Measurements from ENCODE around the gene SCO1. TPM values are rescaled to one million over a fixed set of nuclear protein-coding genes. Genes with fewer than 3 reads are reported as not detected.

The SCO1 gene
- total and polyA plus RNA-seq, 2 of the 4 experiments (the other 2 are of a cell fraction) = 17.0 to 21.7 TPM

GRCh38 chr17:10638151-10638550 lies 59.2 kb downstream of the SCO1 start (continued):
- no peak for TF ChIP-seq CTCF (conservative IDR thresholded peaks at IDR 0.05; ENCODE audit: low read depth, low read length)

- H3K4ac ChIP-seq (ENCODE audit: low read depth, low read length) = no peak overlapping the region
- WGBS, 2 experiments (ENCODE audit: extremely low coverage in 2 of 2, insufficient read length in 1 of 2) = 73% methylated on average over 3 of the region's 14 CpGs; no CpG with 5 or more reads in 1 of the 2 experiments
- H3K27ac ChIP-seq (ENCODE audit: insufficient read depth, low read length) = no peak overlapping the region
- H3K36me3 ChIP-seq (ENCODE audit: control insufficient read depth, insufficient read depth, low read length) = peaks cover 2% of the 10 kb centered on the region; the same call in 1 of the 2 replicates
- no peak overlapping the region for H4K8ac ChIP-seq (ENCODE audit: low read depth in 2 of 2, low read length in 2 of 2)
- H2BK5ac ChIP-seq (ENCODE audit: low read depth, low read length, poor library complexity, severe bottlenecking) = no peak overlapping the region
- H3K4me2 ChIP-seq (ENCODE audit: low read depth, low read length) = no peak overlapping the region
- no peak overlapping the region for H3K18ac ChIP-seq (ENCODE audit: low read depth, low read length)
- POLR2A ChIA-PET (ENCODE audit: unreplicated experiment) = no interaction called here
- H2BK20ac ChIP-seq (ENCODE audit: low read depth, low read length) = no peak overlapping the region
- no peaks in the 10 kb centered on the region for H3K27me3 ChIP-seq (ENCODE audit: control insufficient read depth, insufficient read depth, low read length)
- BruUV-seq (replicated peaks) = no TSS peak
- no peak overlapping the region for H2AK5ac ChIP-seq (ENCODE audit: low read depth, low read length)
- H3K4me1 ChIP-seq (ENCODE audit: control insufficient read depth, insufficient read depth, low read length) = no peaks in the 10 kb centered on the region
- no peaks in the 10 kb centered on the region for H4K20me1 ChIP-seq (ENCODE audit: insufficient read depth, low read length)
- H2BK120ac ChIP-seq (ENCODE audit: low read depth, low read length) = no peak overlapping the region
- H3K56ac ChIP-seq (ENCODE audit: extremely low read depth, insufficient read depth, low read length) = no peak overlapping the region
- H3K9ac ChIP-seq (ENCODE audit: low read depth, low read length) = no peak overlapping the region
- H3K79me1 ChIP-seq (ENCODE audit: low read depth in 1 of 2, low read length in 2 of 2) = no peaks in the 10 kb centered on the region
- dilution Hi-C loops (cut with HindIII; ENCODE audit: low sequenced_read_pairs, unreplicated experiment) (no loop called here), intact Hi-C loops (cut with micrococcal nuclease) (no loop called here), in situ Hi-C loops (cut with MboI; ENCODE audit: low sequenced_read_pairs) (no loop called here)
- CTCF ChIA-PET = interaction anchor here (1.2 to 2.1 kb wide), 2 partner anchors 18 to 210 kb away, joined by 5 to 9 read pairs; no protein-coding TSS in a partner anchor
- no peak for DNase-seq
- H3K9me3 ChIP-seq (ENCODE audit: control insufficient read depth, insufficient read depth, low read length) = no peaks in the 10 kb centered on the region
- H4K91ac ChIP-seq (ENCODE audit: insufficient read depth, low read depth, low read length) = no peak overlapping the region
- H2AFZ ChIP-seq (replicated peaks; ENCODE audit: low read length, poor library complexity) = no peak overlapping the region
- no peak overlapping the region for H2BK15ac ChIP-seq (ENCODE audit: low read depth, low read length)
- no peaks in the 10 kb centered on the region for H3K9me1 ChIP-seq (ENCODE audit: insufficient read depth, low read length)
- no peak overlapping the region for H3K14ac ChIP-seq (replicated peaks; ENCODE audit: low read depth, low read length)
- H2AK9ac ChIP-seq (replicated peaks; ENCODE audit: low read depth, low read length, poor library complexity) = no peak overlapping the region
- no peak overlapping the region for H4K5ac ChIP-seq (ENCODE audit: low read depth, low read length)
- H3K23ac ChIP-seq (ENCODE audit: low read depth, low read length) = no peak overlapping the region
- no peak overlapping the region for H3K4me3 ChIP-seq (ENCODE audit: insufficient read depth, low read depth, low read length)
- ATAC-seq (ENCODE audit: low read depth) = no peak
- TF ChIP-seq RCOR1 (IDR thresholded peaks at IDR 0.05; ENCODE audit: insufficient replicate concordance, low read length) (no peak), ELK1 (IDR thresholded peaks at IDR 0.05; ENCODE audit: borderline replicate concordance, low read depth, low read length) (no peak), RFX5 (IDR thresholded peaks at IDR 0.05; ENCODE audit: low read depth, low read length) (no peak), MXI1 (IDR thresholded peaks at IDR 0.05; ENCODE audit: borderline replicate concordance, low read depth, low read length) (no peak), CEBPB (IDR thresholded peaks at IDR 0.05; ENCODE audit: low read depth, low read length) (no peak), NFE2L2 (IDR thresholded peaks at IDR 0.05; ENCODE audit: low read depth, low read length) (no peak), FOS (IDR thresholded peaks at IDR 0.05; ENCODE audit: low read depth, low read length) (no peak), MAFK (IDR thresholded peaks at IDR 0.05; ENCODE audit: low read depth, low read length) (no peak), CHD1 (IDR thresholded peaks at IDR 0.05; ENCODE audit: low read depth, low read length) (no peak), POLR2A (IDR thresholded peaks at IDR 0.05; ENCODE audit: low read depth, low read length) (no peak), USF2 (IDR thresholded peaks at IDR 0.05; ENCODE audit: low read depth, low read length) (no peak), SMC3 (IDR thresholded peaks at IDR 0.05; ENCODE audit: low read depth, low read length) (no peak)
These were observed 62.0 kb downstream of the SCO1 start for GRCh38 chr17:10635290-10635689.
